ENCODE results near the gene S1PR2.
"Not testable (repeated sequence)": the region's sequence is repeated elsewhere in the genome, so short reads cannot be mapped to it uniquely, and the experiment has no call there.

The S1PR2 gene

GRCh38 chr19:10252707-10253106 is 21.6 kb upstream of the S1PR2 start:
- no peak for DNase-seq

- peak; percentile 95 for DNase-seq
These were observed 20.9 kb upstream of the S1PR2 start, which contains the start of gene MRPL4 for GRCh38 chr19:10251792-10252694. MRPL4 (plus strand) TSS chr19:10252214; CDS start chr19:10252254, 40 bp downstream.

DNA sequence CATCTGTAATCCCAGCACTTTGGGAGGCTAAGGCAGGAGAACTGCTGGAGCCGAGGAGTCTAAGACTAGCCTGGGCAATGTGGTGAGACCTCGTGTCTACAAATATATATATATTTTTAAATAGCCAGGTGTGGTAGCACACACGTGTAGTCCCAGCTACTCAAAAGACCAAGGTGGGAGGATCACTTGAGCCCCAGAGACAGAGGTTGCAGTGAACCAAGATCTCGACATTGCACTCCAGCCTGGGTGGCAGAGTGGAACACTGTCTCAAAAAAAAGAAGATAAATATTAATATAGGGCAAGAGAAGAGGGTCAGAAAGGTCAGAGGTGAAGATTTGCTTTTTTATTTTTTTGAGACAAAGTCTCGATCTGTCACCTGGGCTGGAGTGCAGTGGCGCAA is 15.4 kb upstream of the S1PR2 start:
- DNase-seq: no peak

GRCh38 chr19:10245189-10245939 is 14.2 kb upstream of the S1PR2 start:
- DNase-seq: no peak

GRCh38 chr19:10243606-10244005 is 12.5 kb upstream of the S1PR2 start:
- DNase-seq: no peak

- DNase-seq: not testable (repeated sequence)
These were observed 10.8 kb upstream of the S1PR2 start for GRCh38 chr19:10241826-10242449.

GRCh38 chr19:10238172-10238783 is 7.1 kb upstream of the S1PR2 start:
- no peak for DNase-seq

- DNase-seq: no peak
These were observed 6.6 kb upstream of the S1PR2 start for GRCh38 chr19:10237702-10238101.

DNA sequence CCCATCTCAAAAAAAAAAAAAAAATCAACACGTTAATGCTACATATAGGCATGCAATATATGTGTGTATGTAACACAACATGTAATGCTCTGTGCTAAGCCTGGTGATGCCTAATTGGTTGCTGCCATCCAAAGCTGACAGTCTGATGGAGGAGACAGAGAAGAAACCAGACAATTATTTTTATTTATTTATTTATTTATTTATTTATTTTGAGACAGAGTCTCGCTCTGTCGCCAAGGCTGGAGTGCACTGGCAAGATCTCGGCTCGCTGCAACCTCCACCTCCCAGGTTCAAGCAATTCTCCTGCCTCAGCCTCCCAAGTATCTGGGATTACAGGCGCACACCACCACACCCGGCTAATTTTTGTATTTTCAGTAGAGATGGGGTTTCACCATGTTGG is 4.3 kb upstream of the S1PR2 start:
- DNase-seq: not testable (repeated sequence)

GRCh38 chr19:10235003-10235402 is 3.9 kb upstream of the S1PR2 start:
- no peak for DNase-seq

- DNase-seq: no peak
These were observed 2.8 kb upstream of the S1PR2 start for GRCh38 chr19:10233946-10234345.

DNA sequence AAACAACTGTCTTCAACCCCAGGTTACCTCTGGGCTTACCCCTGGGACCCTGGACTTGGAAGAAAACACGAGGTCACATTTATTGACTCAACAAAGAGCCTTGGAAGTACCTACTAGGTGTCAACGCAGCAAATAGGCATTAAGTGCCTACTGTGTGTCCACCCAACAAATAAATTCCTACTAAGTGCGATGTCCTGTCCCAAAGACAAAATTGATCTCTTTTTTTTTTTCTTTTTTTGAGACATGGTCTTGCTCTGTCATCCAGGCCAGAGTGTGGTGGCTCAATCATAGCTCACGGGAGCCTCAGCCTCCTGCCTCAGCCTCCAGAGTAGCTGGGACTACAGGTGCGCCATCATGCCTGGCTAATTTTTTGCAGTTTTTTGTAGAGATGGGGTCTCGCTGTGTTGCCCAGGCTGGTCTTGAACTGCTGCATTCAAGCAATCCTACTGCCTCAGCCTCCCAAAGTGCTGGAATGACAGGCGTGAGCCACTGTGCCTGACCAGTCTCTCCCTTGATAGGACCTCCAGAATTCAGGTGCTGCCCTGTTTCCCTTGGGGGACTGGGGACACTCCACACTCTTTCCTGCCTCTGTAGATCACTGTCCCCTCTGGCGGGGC is 589 bp upstream of the S1PR2 start:
- no peak for DNase-seq

DNA sequence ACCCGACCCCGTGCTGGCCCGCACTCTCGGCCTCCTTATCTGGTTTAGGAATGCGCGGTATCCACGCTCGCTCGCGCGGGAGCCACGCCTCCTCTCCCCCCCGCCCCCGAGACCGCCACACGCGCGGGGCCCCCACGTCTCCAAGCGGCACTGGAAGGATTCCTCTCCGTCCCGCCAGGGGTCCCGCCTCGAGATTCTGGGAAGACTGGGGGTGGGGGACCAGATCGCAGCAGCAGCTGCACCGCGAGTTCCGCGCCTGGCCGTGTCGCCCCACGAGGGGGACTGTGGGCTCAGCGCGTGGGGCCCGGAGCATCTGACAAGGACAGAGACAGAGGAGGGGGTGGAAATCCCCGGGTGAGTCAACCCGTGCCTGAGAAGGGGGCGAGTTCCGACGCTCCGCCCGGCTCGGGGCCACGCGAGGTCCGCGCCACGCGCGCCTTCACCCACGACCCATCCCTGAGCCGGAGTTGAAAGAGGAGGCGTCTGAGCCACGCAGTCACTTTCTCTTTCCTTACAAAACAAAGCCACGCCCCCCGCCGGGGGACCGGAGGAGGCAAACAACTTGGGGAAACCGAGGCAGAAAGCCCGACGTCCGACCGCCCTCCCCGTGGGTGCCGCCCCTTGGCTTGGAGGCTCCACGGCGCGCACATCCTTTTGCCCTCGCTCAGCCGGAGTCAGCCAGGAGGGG is 814 bp downstream of the S1PR2 start:
- DNase-seq: no peak

DNA sequence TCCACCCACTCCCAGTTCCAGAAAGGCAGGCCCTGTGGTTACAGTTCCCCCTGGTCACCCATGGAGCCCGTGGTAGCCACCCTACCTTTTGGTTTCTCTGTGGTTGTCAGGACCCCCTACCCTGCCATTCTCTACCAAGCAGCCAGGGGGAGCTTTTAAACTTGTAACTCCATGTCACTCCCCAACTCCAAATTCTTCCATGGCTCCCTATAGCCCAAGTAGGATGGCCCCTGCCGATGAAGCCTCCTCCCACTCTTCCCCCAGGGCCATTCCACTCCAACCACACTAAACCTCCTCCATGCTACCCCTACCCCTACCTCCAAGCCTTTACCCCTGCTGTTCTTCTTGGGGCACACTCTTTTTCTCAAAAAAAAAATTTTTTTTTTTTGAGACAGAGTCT is 2.2 kb downstream of the S1PR2 start:
- peak; percentile 13 for DNase-seq

GRCh38 chr19:10228393-10228792 is 2.7 kb downstream of the S1PR2 start:
- no peak for DNase-seq

- no peak for DNase-seq
These were observed 3.8 kb downstream of the S1PR2 start for GRCh38 chr19:10227026-10227971.

DNA sequence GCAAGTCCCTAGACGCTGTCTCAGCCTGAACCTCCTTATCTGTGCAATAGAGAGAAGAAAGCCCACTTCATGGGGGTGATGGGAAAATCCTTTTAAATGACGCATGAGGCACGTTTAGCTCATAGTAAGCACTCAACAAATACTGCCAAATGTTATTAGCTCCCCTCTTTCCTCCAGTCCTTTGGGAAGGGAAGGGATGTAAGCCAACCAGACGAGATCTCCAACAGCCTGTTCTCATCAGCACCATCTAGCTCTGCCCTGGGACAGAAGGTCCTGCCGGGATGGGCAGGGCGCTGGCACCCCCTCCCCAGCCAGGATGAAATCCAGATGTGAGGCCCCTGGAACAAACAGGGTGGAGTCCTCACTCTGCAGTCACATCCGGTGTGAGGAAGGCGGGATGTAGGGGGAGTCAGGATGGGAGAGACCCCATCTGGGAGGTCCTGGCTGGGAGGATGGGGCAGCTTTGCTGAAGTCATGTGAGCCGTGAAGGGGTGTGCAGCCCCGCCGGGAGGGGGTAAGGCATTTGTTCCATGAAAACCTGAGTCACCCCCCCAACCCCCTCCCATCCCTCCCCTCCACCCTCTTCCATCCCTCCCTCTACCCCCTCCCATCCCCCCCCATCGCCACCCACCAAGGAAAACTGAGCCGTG is 4.6 kb downstream of the S1PR2 start:
- no peak for DNase-seq

DNA sequence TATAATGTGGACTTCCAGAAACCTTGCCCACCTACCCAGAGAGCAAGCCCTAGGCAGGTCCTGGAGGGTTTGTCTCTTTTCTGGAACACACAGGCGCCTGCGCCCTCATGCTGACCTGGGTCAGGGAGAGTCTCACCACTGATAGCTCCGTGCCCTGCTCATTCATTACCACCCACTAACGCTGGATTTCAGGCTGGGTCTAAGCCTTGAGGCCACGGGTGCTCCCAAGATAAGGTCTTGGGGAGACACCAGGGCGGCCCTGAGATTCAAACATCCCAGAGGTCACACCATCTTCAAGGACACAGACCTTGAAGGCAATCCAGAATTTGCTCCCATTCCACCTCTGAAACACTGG is 5.1 kb downstream of the S1PR2 start:
- DNase-seq: no peak

GRCh38 chr19:10224337-10224736 is 6.8 kb downstream of the S1PR2 start:
- no peak for DNase-seq

GRCh38 chr19:10223488-10224213 is 7.5 kb downstream of the S1PR2 start:
- DNase-seq: no peak

Measured in GF-D8 (cell line).